ENCODE data around the gene SLC28A3. TPM values are rescaled to one million over a fixed set of nuclear protein-coding genes. Genes with fewer than 3 reads are reported as not detected.

SLC28A3 gene
- total RNA-seq, 1 experiment from 2014 or later, result not detected

DNA sequence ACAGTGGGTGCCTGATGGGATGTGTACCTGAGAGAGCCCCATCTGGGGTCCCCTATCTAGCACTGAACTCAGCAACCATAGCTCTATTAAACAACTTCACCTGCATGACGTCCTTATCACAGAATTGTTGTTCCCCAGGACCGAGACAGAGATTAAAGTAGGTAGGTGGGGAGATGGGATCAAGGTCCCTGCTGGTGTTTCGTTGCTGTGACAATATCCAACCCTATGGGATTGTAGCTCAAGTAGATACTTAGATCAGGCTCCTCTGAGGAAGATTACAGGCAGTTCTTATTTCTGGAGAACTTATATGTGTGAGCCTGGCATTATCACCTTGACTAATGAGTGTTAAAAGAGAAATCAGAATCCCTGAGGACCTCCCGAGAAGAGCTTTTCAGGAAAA is 84.9 kb downstream of the SLC28A3 start:
- DNase-seq (ENCODE audit: extremely low read depth, low read depth), result no peak

DNA sequence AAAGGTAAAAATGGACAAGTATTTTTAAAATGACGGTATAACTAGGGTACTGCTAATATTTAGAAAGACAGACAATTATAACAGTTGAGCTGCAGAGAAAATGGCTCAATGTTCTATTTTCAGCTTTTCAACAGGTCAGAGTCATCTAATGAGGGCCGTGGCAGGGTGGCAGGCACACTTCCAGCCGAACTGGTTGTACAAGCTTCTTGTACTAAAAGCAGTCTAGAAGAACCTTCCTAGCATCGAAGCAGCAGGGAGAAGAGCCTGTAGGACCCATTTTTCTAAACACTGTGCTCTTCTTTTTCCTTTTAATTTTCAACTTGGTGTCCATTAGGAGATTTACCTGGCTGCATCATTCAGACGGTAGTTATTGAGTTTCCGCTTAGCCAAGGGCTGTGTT is 85.6 kb downstream of the SLC28A3 start:
- no peak for DNase-seq (ENCODE audit: extremely low read depth, low read depth)

- DNase-seq (ENCODE audit: extremely low read depth, low read depth), result no peak
Observed at GRCh38 chr9:84251921-84252320, 88.6 kb downstream of the SLC28A3 start.

- DNase-seq (ENCODE audit: extremely low read depth, low read depth), result no peak
Observed at GRCh38 chr9:84241817-84242373, 98.7 kb downstream of the SLC28A3 start.

DNA sequence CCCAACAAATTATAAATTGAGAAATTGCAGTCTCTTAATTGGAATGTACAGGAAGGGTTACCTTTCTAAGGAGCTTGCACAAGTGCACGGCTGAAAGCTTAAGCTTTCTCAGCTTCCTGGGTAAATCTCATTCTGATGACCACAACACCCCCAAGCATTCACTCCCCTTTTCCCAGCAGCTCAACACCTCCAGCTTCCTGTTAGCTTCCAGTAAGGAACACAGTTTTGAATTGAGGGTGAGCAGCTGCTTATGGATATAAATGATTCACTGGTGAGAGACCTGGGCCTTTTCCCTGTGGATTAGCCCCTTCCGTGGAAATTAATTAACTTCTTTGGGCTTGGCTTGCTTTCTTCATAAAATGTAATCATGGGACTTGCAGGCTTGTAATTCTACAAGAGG is 101.2 kb downstream of the SLC28A3 start:
- no peak for DNase-seq (ENCODE audit: extremely low read depth, low read depth)

DNA sequence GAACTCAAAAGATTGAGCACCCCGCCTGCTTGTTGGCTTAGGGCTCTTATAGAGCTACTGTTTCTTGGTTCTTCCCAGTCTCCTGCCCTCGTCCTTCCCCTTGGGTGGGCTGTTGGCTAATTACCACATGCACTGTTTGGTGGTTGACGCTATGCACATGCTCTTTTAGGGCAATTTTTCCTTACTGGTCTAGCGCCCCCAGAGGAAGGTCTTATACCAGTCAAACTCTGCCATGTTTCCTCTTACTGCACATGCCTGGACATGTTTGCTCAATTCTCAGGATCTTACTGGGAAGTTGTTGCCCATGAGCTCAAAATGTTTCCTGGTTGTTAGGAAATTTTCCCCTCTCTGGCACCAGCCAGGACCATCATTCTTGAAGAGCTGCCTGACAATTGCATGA is 101.9 kb downstream of the SLC28A3 start:
- peak; percentile 11 for DNase-seq (ENCODE audit: extremely low read depth, low read depth)

GRCh38 chr9:84235511-84235910 is 105.0 kb downstream of the SLC28A3 start:
- no peak for DNase-seq (ENCODE audit: extremely low read depth, low read depth)

- DNase-seq (ENCODE audit: extremely low read depth, low read depth), result no peak
Observed at GRCh38 chr9:84230355-84231145, 110.0 kb downstream of the SLC28A3 start.

DNA sequence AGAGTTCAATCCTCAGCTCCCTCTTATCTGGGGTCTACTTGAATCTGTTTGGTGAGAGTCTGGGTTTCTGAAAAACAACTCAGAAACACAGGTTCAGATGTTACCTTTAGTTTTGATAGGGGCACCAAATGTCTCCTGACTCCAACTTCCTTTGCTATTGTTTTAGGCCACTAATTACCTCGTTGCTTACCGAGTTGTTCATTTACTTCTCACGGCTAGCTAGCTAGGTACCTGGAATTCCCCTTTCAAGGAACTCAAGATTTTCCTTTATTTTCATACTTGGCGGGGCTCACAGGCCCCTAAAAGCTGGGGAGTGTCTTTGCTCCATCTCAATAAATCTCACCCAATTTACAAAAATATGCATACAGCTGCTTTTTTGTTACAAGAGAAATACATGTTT is 111.4 kb downstream of the SLC28A3 start:
- DNase-seq (ENCODE audit: extremely low read depth, low read depth), result no peak

DNA sequence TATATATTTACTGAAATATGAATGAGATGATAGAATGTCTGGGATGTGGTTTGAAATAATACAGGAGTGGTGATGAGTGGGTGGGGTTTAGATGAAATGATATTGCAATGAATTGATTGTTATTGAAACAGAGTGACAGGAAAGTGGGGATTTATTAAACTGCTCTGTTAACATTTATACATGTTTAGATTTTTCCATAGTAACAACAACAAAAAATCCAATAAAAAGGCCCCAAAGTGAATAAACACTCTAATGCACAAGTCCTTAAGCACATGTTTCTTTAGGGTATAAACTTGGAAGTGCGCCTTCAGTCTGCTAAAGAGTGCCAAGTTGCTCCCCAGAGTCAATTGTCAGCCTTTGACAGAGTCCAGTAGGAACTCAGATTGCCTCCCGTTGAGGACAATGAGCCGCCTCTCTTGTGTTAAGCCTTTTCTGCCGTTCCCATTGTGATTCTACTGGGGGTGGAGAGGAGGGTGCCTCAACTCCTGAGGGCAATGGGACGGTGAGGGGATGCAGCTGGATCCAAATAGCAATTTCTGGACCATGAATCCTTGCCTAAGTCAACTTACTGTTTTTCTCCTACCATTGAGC is 112.3 kb downstream of the SLC28A3 start:
- DNase-seq (ENCODE audit: extremely low read depth, low read depth), result no peak

GRCh38 chr9:84226126-84226525 is 114.4 kb downstream of the SLC28A3 start:
- no peak for DNase-seq (ENCODE audit: extremely low read depth, low read depth)

Measured in NCI-H460 (cell line).